NCI-H345 treated with DMSO at 0.1 percent for 48 hours (cell line): ENCODE results near the gene P2RX3.
"Not testable (repeated sequence)": the region's sequence is repeated elsewhere in the genome, so short reads cannot be mapped to it uniquely, and the experiment has no call there.

Experiments
- DNase-seq: peaks from one replicate; lab custom pipeline; 2025; ENCODE audit not compliant: unreplicated experiment; lab: John Stamatoyannopoulos, UW

The P2RX3 gene

DNA sequence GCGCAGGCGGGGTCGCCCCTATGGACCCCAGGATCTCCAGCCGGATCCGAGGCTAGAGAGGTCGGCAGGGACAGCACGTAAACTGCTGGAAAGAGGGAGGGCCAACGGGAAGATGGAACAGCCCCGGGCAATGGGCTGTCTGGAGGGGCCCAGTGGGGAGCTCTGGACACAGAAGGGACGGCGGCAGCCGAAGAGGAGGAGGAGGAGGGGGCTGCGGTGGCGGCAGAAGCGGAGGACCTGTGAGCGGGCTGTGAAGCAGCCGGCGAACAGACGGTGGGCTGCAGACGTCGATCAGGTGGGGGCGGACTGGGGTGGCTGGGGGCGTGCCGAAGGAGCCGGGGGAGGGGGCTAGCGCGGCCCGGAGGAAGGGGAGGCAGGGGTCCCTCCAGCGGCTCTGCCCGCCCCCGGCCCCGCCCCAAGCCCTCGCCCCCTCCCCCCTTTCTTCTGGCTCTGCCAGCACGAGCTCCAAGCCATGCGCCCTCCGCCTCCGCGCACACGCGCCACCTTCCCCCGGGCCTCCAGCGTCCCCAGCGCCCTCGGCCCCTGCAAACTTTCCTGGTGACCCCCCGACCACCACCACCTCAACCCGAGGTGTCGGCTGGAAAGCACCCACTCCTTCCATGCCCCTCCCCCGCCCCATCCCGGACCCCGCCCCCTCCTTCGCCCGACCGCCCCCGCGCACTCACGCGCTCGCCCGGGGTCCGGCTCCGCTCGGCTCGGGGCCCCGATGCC, 13.8 kb upstream of the P2RX3 start:
- no peak for DNase-seq

DNA sequence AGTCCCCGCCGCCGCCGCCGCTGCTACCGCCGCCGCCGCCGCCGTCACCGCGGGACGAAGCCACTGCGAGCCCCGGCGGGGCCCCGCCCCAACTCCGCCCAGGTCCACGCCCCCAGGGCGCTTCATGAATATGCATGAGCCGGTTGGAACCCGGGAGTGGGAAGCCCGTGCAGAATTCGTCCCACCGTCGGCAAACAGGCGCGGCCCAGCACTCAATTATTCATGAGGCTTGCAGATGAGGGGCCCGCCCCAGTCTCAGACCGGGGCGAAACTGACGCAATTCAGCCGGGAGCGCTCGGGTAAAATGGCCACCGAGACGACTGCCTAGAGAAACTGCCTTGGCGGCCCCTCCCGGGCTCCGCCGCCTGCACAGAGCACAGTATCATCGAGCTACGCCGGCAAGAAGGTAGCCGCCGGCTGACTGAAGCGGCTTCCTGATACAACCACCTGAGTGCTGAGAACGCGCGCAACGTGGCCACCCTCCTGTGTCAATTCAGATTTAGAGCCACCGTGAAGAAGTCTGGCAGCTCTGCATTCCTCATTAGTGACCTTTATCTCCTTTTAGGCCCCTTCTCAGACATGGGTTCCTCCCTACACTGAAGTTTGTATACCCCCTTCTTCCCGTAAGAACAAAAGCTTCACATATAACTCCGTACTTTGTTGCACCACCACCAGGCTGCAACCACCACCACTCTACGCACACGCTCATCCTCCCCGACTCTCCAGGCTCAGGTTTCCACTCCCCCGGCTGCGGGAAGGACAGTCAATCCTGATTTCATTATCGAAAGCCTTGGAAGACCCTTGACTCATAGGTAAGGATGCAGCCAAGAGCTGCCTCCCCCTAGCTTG, 13.0 kb upstream of the P2RX3 start, which contains the start of gene TNKS1BP1:
TSS of gene TNKS1BP1 (minus strand) at position 67 of the 849 bp plus-strand sequence. CDS start 3,067 bp downstream, outside the sequence.
- DNase-seq = peak; percentile 86

- no peak for DNase-seq
Observed at GRCh38 chr11:57325735-57326048, 12.5 kb upstream of the P2RX3 start.

GRCh38 chr11:57327721-57328120, 10.4 kb upstream of the P2RX3 start:
- DNase-seq = no peak

DNA sequence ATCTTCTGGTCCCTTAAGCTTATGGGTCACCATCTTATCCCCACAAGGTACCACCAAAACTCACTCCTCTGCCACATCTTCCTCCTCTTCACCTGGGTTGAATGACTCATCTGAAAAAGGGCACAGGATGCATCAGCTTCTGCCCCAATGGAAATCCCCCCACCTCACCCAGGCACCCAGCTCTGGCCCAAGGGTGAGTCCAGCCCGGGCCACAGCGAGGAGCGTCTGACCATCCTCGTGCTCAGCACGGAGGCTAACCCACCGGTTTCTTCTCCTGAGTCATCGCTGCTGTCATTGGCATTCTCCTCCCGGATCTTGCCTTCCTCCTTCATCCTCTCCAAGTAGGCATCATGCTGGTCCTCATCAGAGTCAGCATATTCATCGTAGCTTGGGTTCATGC, 8.1 kb upstream of the P2RX3 start:
- DNase-seq = no peak

- DNase-seq = no peak
Observed at GRCh38 chr11:57331720-57332119, 6.4 kb upstream of the P2RX3 start.

- DNase-seq = no peak
Observed at GRCh38 chr11:57332694-57333440, 5.3 kb upstream of the P2RX3 start.

GRCh38 chr11:57335023-57335342, 3.2 kb upstream of the P2RX3 start:
- DNase-seq = no peak

DNA sequence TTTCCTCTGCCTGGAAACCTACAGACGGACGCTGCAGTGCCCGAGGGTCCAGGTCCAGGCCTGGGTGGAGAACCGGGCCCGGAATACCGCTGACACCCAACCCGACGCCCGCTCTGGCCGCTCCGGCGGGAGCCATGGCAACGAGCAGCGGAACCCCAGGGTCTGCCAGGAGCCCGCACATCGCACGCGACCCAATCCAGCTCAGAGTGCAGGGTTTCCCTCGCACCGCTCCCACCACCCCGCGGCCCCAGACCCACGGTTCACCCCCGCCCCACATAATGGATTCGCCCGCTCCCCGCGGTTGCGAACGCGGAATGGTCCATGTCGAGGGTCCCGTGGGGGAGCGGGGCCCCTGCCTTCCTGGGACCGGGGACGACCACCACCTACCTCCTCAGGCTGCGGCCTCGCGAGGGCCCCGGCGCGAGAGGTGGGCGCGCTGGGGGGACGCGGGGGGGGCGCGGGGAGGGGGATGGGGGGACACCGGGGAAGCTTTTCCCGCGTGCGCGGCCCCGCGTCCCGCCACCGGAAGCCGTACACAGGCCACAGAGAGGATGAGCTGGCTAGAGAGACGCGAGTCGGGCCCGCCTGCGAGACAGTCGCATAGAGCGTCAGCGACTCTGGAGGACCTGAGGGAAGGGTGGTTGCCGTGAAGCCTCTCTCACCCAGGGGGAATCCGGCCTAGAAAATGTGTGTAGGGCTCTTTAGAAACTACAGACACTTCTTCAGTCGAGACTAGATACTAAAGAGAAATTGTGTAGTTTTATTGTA, 2.6 kb upstream of the P2RX3 start, which contains the start of gene SSRP1:
TSS of gene SSRP1 (minus strand) at position 550 of the 768 bp plus-strand sequence. CDS start 771 bp downstream, outside the sequence.
- peak; percentile 78 for DNase-seq

DNA sequence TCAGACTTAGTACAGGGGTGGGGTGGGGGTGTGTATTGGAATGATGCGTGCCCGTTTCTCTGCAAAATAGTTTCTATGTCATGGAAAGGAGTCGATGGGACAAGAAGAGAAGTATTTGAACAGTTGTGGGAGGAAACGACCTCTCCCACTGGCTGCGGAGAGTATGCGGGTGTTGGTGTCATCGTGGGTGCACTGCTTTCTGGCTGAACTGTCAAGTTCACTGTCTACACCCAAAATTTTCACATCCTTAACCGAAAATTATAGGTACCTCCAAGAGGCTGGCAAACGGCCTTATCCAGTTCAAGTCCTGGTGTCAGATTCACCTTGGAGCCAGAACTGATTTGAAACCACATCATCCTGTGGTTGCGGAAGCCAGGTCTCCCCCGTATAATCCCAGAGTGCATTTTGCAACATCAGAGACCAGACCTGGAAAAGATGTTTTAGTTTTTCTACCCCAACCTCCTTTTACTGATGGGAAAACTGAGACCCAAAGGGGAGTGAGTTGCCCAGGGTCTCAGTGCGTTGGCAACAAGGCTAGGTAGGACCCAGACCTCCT, 2.0 kb upstream of the P2RX3 start:
- DNase-seq = no peak

DNA sequence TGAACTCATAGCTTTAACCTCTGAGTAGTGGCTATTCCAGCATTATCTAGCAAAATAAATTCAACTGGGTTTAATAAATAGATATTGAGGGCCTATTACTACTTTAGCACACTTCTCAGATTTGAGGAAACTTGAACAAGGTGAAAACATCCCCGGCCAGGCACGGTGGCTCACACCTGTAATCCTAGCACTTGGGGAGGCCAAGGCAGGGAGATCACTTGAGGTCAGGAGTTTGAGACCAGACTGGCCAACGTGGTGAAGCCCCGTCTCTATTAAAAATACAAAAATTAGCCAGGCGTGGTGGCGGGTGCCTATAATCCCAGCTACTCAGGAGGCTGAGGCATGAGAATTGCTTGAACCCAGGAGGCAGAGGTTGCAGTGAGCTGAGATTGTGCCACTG, 1.3 kb upstream of the P2RX3 start:
- not testable (repeated sequence) for DNase-seq

DNA sequence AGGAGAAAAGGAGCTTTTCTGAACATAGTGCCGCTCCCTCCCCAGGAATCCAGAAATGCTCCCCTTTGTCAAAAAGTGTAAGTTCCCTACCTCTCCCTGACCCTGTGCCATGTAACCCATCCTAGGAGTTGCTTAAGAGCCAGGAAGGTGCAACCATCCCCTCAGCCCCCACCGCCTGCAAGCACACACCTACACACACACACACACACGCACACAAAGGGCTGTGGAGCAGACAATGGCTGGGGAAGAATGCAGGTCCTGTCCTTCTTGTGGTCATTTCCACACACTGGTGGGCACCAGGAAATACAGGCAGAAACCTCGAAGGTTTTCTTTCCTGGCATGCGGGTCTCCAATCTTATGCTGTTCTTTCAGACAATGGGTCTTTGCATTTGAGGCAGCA, 1.2 kb downstream of the P2RX3 start:
- DNase-seq = no peak

DNA sequence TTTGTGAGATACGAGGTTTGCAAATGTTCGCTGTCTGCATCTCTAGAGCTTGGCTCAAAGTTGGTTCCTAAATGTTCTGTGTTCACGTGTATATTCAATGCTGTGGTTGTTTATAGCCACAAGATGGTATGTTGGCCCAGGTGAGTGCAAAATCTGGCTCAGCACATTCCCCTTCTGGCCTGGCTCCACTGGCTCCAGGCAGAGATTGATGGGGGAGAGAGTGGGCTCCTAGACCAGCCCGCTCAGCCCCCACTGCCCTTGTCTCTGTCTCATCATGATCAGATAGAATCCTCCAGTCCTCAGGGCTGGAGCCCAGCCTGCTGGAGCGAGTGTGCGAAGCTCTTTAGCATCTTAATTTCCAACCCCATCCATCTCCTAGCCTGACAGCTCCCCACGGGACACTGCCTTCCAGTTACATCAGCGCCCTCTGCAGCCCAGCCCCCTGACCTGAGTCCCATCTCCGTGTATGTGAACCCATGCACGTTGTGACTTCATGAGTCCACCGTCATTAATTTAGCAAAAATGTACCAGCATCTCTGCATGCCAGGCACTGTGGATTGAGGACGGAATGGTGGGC, 2.0 kb downstream of the P2RX3 start:
- DNase-seq = no peak

DNA sequence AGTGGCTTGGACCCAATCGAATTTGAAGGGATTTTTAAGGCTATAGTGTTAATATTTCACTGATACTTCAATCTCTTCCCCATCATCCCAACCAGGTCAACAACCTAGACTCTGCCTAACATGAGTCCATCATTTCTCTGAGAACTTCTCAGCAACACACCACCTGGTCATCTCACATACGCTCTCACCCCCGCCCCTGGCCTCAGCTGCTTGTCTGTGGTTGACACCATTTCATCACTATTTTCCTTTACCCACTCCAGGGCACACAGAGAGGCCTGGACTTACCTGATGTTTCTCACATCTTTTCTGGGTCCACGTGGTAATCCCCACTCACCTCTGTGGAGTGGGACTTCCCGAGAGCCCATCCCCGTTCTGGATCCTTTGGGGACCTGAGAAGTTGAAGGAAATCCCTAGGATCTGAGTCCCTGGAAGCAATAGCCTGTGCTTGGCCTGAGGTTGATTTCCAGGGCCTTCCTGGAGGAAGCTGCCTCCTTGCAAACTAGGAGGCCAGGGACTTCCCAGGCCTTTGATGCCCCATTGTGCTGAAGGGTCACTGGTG, 3.2 kb downstream of the P2RX3 start:
- no peak for DNase-seq

DNA sequence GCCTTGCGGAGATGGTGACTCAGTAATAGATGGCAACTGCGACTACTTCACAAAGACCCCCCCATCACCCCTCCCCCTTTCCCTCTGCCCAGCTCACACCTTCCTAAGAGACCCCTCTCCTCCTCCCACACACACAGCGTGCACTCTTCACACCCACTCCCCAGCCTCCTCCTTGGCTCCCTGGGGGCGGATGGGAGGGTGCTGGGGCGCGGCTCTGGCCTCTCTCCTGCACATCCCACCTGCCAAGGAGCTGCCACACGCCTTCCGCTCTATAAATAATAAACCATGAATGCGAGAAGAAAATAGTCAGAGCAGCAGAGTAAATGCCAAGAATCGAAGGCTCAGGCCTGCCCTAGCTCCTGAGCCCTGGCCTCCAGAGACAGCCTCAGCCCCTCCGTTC, 4.5 kb downstream of the P2RX3 start:
- no peak for DNase-seq

- no peak for DNase-seq
Observed at GRCh38 chr11:57343825-57344224, 5.7 kb downstream of the P2RX3 start.

- no peak for DNase-seq
Observed at GRCh38 chr11:57344826-57345225, 6.7 kb downstream of the P2RX3 start.

GRCh38 chr11:57345555-57346211, 7.5 kb downstream of the P2RX3 start:
- DNase-seq = peak; percentile 45

DNA sequence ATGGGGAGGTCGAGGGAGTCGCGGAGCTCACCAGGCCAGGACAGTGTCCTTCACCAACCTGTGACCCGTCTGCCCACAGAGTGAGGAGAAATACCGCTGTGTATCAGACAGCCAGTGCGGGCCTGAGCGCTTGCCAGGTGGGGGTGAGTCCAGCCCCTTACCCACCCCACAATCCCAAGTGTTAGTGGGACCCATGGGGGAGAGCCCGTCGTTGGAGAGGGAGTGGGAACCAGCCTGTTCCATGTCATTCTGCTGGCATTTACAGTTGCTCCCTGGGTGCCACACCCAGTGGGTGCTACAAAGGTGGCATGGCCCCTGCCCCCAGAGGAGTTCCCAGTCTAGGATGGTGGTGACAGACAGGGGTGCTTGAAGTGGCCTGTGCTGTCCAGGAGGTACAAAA, 9.2 kb downstream of the P2RX3 start:
- DNase-seq = no peak
